ELR (cell line): ENCODE results near the gene CNIH2.
"Not testable (repeated sequence)": the region's sequence is repeated elsewhere in the genome, so short reads cannot be mapped to it uniquely, and the experiment has no call there.

Experiments used
- DNase-seq: peaks from one replicate; pipeline ENCODE4 v3.0.0-alpha.2; 2015; ENCODE audit warnings: low read depth

The CNIH2 gene

GRCh38 chr11:66315498-66315885, 37.5 kb downstream of the CNIH2 start:
- no peak for DNase-seq

- DNase-seq: no peak
Measured at GRCh38 chr11:66315921-66316811, 38.2 kb downstream of the CNIH2 start.

- DNase-seq: peak; percentile 51
Measured at GRCh38 chr11:66316849-66317251, 38.9 kb downstream of the CNIH2 start, which contains the start of gene CD248. Gene CD248 (minus strand): TSS chr11:66317044. CDS start chr11:66317027, 17 bp downstream.

- DNase-seq: peak; percentile 43
Measured at GRCh38 chr11:66317322-66317722, 39.3 kb downstream of the CNIH2 start.

- peak; percentile 61 for DNase-seq
Measured at GRCh38 chr11:66317723-66318599, 40.0 kb downstream of the CNIH2 start.

GRCh38 chr11:66318600-66318970, 40.6 kb downstream of the CNIH2 start:
- no peak for DNase-seq

GRCh38 chr11:66320289-66320688, 42.3 kb downstream of the CNIH2 start:
- not testable (repeated sequence) for DNase-seq

GRCh38 chr11:66320748-66321147, 42.8 kb downstream of the CNIH2 start:
- not testable (repeated sequence) for DNase-seq

GRCh38 chr11:66321606-66322005, 43.6 kb downstream of the CNIH2 start:
- DNase-seq: no peak

- no peak for DNase-seq
Measured at GRCh38 chr11:66322732-66323427, 44.9 kb downstream of the CNIH2 start.

- DNase-seq: no peak
Measured at GRCh38 chr11:66323684-66324083, 45.7 kb downstream of the CNIH2 start.

GRCh38 chr11:66324664-66325063, 46.7 kb downstream of the CNIH2 start:
- peak; percentile 62 for DNase-seq

GRCh38 chr11:66325263-66325671, 47.3 kb downstream of the CNIH2 start:
- DNase-seq: no peak

- DNase-seq: peak; percentile 43
Measured at GRCh38 chr11:66326261-66327111, 48.5 kb downstream of the CNIH2 start.

GRCh38 chr11:66327171-66328030, 49.4 kb downstream of the CNIH2 start:
- DNase-seq: peak; percentile 84

GRCh38 chr11:66328031-66328301, 50.0 kb downstream of the CNIH2 start:
- no peak for DNase-seq

GRCh38 chr11:66328302-66329144, 50.5 kb downstream of the CNIH2 start:
- DNase-seq: peak; percentile 86

- no peak for DNase-seq
Measured at GRCh38 chr11:66329165-66329673, 51.2 kb downstream of the CNIH2 start.

- DNase-seq: no peak
Measured at GRCh38 chr11:66330931-66331330, 53.0 kb downstream of the CNIH2 start.
